ENCODE measurements around the gene RBMS3.

DNA sequence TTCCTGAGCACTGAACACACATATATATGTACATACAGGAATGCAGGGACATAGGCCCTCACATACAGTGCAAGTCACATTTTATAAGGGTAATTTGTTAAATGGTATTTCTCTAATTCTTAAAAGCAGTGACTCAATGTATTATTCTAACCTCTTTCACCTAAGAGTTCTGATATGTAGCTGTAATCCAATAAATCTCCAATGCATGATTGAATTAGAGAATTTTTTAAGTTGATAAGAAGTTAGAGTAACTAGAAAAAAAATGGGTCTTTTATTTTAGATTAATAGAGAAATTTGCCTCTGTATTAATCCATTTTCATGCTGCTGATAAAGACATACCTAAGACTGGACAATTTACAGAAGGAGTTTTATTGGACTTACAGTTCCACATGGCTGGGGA lies 98.2 kb downstream of the RBMS3 start:
- TF ChIP-seq TAF1 (IDR thresholded peaks at IDR 0.05; ENCODE audit: low read depth, low read length) (no peak), ZNF274 (IDR thresholded peaks at IDR 0.05; ENCODE audit: borderline replicate concordance, extremely low read depth, low read length) (no peak), POLR2A (IDR thresholded peaks at IDR 0.05; ENCODE audit: control extremely low read depth in 1 of 2, low read depth in 2 of 2, low read length in 2 of 2) (no peak), CEBPB (IDR thresholded peaks at IDR 0.05; ENCODE audit: low read depth, low read length) (no peak), GABPA (IDR thresholded peaks at IDR 0.05; ENCODE audit: borderline replicate concordance, insufficient read depth, low read length) (no peak), BRCA1 (IDR thresholded peaks at IDR 0.05; ENCODE audit: low read depth, low read length) (no peak), JUND (IDR thresholded peaks at IDR 0.05; ENCODE audit: low read length) (no peak), EP300 (IDR thresholded peaks at IDR 0.05; ENCODE audit: borderline replicate concordance in 1 of 2, low read depth in 2 of 2, low read length in 2 of 2) (no peak)
- TF ChIP-seq, protein P1, sequence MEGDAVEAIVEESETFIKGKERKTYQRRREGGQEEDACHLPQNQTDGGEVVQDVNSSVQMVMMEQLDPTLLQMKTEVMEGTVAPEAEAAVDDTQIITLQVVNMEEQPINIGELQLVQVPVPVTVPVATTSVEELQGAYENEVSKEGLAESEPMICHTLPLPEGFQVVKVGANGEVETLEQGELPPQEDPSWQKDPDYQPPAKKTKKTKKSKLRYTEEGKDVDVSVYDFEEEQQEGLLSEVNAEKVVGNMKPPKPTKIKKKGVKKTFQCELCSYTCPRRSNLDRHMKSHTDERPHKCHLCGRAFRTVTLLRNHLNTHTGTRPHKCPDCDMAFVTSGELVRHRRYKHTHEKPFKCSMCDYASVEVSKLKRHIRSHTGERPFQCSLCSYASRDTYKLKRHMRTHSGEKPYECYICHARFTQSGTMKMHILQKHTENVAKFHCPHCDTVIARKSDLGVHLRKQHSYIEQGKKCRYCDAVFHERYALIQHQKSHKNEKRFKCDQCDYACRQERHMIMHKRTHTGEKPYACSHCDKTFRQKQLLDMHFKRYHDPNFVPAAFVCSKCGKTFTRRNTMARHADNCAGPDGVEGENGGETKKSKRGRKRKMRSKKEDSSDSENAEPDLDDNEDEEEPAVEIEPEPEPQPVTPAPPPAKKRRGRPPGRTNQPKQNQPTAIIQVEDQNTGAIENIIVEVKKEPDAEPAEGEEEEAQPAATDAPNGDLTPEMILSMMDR (IDR thresholded peaks at IDR 0.05; ENCODE audit: control extremely low read depth in 1 of 3, insufficient read depth in 1 of 3, low read depth in 1 of 3, low read length in 3 of 3), result no peak
- TF ChIP-seq, protein P2, sequence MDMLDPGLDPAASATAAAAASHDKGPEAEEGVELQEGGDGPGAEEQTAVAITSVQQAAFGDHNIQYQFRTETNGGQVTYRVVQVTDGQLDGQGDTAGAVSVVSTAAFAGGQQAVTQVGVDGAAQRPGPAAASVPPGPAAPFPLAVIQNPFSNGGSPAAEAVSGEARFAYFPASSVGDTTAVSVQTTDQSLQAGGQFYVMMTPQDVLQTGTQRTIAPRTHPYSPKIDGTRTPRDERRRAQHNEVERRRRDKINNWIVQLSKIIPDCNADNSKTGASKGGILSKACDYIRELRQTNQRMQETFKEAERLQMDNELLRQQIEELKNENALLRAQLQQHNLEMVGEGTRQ (IDR thresholded peaks at IDR 0.05; ENCODE audit: low read length), result no peak
- TF ChIP-seq, protein P3, sequence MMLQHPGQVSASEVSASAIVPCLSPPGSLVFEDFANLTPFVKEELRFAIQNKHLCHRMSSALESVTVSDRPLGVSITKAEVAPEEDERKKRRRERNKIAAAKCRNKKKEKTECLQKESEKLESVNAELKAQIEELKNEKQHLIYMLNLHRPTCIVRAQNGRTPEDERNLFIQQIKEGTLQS (IDR thresholded peaks at IDR 0.05; ENCODE audit: insufficient read depth, low read depth, low read length), result no peak
- TF ChIP-seq, protein P4, sequence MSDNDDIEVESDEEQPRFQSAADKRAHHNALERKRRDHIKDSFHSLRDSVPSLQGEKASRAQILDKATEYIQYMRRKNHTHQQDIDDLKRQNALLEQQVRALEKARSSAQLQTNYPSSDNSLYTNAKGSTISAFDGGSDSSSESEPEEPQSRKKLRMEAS (IDR thresholded peaks at IDR 0.05), result no peak
